NCI-H524 treated with DMSO at 0.1 percent for 48 hours (cell line): ENCODE results near the gene ADAM10.
"Not testable (repeated sequence)": the region's sequence is repeated elsewhere in the genome, so short reads cannot be mapped to it uniquely, and the experiment has no call there.

Experiments used
- DNase-seq: peaks from one replicate; lab custom pipeline; 2025; lab: John Stamatoyannopoulos, UW

Gene ADAM10

GRCh38 chr15:58671186-58671585 is 78.3 kb downstream of the ADAM10 start:
- no peak for DNase-seq

GRCh38 chr15:58669108-58669507 is 80.4 kb downstream of the ADAM10 start:
- no peak for DNase-seq

- DNase-seq = no peak
These were observed 82.5 kb downstream of the ADAM10 start for GRCh38 chr15:58666957-58667356.

GRCh38 chr15:58665672-58666071 is 83.8 kb downstream of the ADAM10 start:
- DNase-seq = no peak

GRCh38 chr15:58650102-58650501 is 99.4 kb downstream of the ADAM10 start:
- no peak for DNase-seq

DNA sequence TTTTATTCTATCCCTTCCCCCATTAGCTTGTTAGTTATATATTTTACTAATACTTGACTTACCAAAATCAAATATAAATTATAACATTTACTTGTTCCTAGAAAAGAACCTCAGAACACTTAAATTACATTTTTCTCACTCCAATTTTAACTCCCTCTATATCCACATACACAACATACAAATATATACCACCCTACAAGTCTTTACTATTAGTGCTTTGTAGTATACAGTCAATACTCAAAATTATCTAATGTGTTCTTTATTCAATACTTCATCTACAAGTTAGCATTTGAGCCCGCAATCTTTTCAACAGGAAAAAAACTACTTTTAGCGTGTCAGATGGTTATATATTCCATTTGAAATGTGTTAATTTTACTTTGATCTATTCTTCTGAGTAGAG is 100.3 kb downstream of the ADAM10 start:
- DNase-seq = no peak

DNA sequence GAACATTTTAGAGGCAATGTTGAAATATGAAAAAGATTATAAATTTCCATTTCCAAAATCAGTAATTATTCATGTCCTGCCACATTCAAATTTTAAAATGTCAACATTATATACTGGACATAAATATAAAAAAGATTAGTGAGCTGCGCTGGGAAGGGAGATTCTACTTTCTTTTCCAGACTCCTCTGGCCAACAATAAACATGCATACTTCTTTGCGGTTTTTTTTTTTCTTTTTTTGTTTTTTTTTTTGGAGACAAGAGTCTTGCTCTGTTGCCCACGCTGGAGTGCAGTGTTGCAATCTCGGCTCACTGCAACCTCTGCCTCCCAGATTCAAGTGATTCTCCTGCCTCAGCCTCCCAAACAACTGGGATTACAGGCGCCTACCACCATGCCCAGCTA is 105.5 kb downstream of the ADAM10 start:
- no peak for DNase-seq

GRCh38 chr15:58641660-58642059 is 107.8 kb downstream of the ADAM10 start:
- no peak for DNase-seq

DNA sequence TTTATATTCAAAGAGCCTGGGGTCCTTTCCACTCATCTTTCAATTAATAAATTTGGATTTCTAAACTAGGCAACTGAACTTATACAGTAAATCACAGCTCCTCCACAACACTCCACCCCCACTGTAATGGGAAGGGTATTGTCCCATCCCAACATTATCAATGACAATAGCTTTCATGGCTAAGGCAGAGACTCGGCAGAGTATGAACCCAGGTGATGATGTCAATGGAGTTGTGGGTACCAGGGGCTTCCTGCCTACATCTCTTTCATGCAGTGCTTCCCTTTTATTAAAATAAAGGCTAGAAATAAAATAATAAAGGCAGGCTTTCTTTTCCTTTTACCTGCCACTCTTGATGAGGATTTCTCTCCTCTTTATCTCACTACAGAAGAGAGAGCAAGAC is 109.5 kb downstream of the ADAM10 start:
- DNase-seq = no peak

DNA sequence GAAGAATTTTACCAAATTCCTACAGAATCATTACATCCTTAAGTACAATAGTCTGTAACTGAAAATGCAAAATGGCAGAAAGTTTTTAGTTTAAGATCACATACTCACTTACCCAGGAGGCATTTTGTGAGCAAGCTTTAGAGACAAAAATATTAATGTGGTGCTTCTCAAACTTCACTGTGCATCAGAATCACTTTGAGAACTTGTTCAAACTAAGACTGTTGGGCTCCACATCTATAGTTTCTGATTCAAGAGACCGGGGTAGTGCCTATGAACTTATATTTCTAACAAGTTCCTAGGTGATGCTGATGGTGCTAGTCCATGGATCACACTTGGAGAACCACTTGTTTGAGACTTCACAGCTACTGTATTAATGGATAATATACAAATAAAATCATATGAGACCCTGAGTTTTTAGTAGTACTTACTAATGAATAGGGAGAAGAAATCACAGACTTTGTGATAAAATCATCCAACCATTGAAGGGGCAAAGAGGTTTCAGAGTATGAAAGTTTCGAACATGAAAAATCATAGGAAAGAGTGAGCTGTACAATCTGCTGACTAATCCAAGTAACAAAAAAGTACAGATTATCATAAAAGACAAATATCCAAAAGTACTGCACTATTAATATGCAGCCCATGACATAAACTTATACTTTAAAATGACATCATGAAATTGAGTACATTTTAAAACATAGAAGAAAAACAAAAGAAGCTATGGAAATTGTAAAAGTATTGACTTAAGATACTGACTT is 110.3 kb downstream of the ADAM10 start:
- DNase-seq = no peak

DNA sequence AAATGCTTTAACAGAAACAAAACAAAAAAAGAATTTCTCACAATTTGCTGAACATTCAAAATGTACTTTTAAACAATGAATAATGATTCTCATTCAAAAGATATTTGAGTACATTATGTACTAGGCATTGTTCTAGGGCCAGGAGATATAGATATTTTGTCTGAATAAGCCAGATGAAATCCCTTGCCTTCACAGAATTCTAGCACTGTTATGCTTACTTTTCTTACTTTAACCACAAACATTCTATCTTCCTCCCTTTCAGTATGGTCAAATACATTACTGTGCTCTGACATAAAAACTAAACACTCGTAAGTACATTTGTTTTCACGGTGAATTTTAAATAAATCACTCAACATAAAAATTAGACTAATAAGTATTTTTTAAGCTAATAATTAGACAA is 116.7 kb downstream of the ADAM10 start:
- DNase-seq = no peak

GRCh38 chr15:58631319-58631718 is 118.2 kb downstream of the ADAM10 start:
- no peak for DNase-seq

DNA sequence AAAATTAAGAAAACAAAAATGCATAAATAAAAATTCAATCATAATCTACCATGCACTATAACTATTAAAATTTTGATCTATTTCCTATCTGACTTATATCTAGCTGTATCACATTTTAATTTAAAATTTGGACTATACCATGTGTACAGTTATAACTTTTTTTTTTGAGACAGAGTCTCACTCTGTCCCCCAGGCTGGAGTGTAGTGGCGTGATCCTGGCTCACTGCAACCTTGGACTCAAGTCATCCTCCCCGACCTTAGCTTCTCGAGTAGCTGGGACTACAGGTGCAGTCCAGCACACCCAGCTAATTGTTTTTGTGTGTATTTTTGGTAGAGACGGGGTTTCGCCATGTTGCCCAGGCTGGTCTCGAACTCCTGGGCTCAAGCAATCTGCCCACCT is 119.9 kb downstream of the ADAM10 start:
- no peak for DNase-seq

GRCh38 chr15:58628206-58628947 is 121.1 kb downstream of the ADAM10 start:
- no peak for DNase-seq

DNA sequence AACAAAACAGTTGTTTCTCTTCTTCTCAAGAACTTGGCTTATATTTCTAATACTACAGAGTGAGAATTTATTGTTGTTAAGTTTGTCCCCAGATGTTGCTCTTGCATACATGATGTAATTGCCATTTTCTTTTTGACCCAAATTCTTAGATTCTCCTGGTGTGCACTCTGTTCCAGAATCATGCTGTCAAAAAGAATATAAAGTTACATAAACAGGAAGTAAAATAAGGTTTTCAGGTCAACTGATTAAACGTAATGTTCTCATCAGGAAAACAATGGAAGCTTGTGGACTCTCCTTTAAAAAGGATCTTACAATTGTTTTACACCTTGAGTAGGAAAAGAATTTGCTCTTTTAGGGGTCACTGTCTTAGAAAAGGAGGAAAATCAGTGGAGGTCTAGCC is 121.8 kb downstream of the ADAM10 start:
- DNase-seq = no peak

DNA sequence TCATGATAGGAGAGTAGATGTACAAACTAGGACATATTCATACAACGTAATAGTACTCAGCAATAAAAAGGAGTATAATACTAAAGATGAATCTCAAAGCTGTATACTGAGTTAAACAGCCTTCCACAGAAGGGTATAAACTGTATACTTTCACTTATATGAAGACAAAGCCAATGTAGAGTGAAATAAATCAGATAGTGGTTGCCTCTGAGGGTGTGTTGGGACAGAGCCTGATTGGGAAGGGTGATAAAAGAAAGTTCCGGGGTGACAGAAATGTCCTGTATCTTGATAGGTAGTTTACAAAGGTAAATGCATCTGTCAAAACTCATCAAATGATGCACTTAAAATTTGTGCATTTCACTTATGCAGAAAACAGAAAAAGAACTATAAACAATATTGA is 122.5 kb downstream of the ADAM10 start:
- no peak for DNase-seq

- no peak for DNase-seq
These were observed 123.1 kb downstream of the ADAM10 start for GRCh38 chr15:58626378-58626777.

GRCh38 chr15:58622877-58623276 is 126.6 kb downstream of the ADAM10 start:
- DNase-seq = no peak

DNA sequence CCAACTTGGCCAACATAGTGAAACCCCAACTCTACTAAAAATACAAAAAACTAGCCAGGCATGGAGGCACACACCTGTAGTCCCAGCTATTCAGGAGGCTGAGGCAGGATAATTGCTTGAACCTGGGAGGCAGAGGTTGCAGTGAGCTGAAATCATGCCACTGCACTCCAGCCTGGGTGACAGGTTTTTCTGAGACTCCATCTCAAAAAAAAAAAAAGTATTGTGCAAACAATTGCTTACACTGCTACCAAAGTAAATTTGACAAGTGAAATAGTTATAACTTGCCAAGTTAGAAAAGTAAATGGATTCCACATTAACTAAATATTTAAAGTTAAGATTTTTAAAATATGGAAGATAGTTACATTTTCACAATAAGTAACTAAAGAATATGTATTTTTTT is 129.2 kb downstream of the ADAM10 start:
- DNase-seq = not testable (repeated sequence)

GRCh38 chr15:58616171-58616570 is 133.3 kb downstream of the ADAM10 start:
- DNase-seq = no peak

GRCh38 chr15:58611731-58612676 is 137.5 kb downstream of the ADAM10 start:
- no peak for DNase-seq

- DNase-seq = no peak
These were observed 140.8 kb downstream of the ADAM10 start for GRCh38 chr15:58608711-58609110.
